HEK293 (cell line): ENCODE results near the gene RABL3.

Experiments used
- CTCF ChIP-seq: fragments of 450-650 bp; formaldehyde crosslinking; IDR thresholded peaks from 2 replicates; pipeline ENCODE4 v1.5.1; 2016; ENCODE audit warnings: missing biosample characterization, missing genetic modification characterization
- GFI1B ChIP-seq: fragments of 450-650 bp; formaldehyde crosslinking; IDR thresholded peaks from 2 replicates; pipeline ENCODE4 v1.5.1; 2016; ENCODE audit warnings: missing biosample characterization, missing genetic modification characterization
- HOXC10 ChIP-seq: sonication (generic); formaldehyde crosslinking; IDR thresholded peaks from 2 replicates; pipeline ENCODE4 v1.8.1; 2023; ENCODE audit warnings: mild to moderate bottlenecking, missing genetic modification reagents
- ZNF184 ChIP-seq: fragments of 450-650 bp; IDR thresholded peaks from 2 replicates; pipeline ENCODE4 v1.5.1; 2018; ENCODE audit warnings: missing biosample characterization, mild to moderate bottlenecking, missing genetic modification characterization

GRCh38 chr3:120670576-120670975 lies 71.7 kb downstream of the RABL3 start:
- TF ChIP-seq HOXC10 (CRISPR knock-in tag): no peak
- TF ChIP-seq GFI1B (tag by site-specific recombination): no peak
- no peak for TF ChIP-seq CTCF (tag by site-specific recombination)
- TF ChIP-seq ZNF184 (tag by site-specific recombination): no peak
